Stimulated activated naive CD4-positive, alpha-beta T cell treated with Interleukin-2 at 50 U/mL for 16 hours (primary cell): ENCODE data around the gene SLAMF1.
"Not testable (repeated sequence)": the region's sequence is repeated elsewhere in the genome, so short reads cannot be mapped to it uniquely, and the experiment has no call there.

ENCODE experiments used
- DNase-seq: peaks from one replicate; lab custom pipeline; 2025; lab: John Stamatoyannopoulos, UW

SLAMF1 gene

GRCh38 chr1:160646711-160647328 lies at the start of gene SLAMF1:
Gene SLAMF1 (minus strand): TSS chr1:160647044. CDS start chr1:160646945, 99 bp downstream.
- no peak for DNase-seq

- not testable (repeated sequence) for DNase-seq
These were observed 45.5 kb upstream of the SLAMF1 start for GRCh38 chr1:160692390-160692789.

GRCh38 chr1:160685266-160685665 lies 38.4 kb upstream of the SLAMF1 start:
- no peak for DNase-seq

- no peak for DNase-seq
These were observed 36.4 kb upstream of the SLAMF1 start for GRCh38 chr1:160682983-160683865.

GRCh38 chr1:160681891-160682140 lies 35.0 kb upstream of the SLAMF1 start:
- no peak for DNase-seq

- peak; percentile 76 for DNase-seq
These were observed 34.4 kb upstream of the SLAMF1 start for GRCh38 chr1:160681066-160681890.

- no peak for DNase-seq
These were observed 33.6 kb upstream of the SLAMF1 start for GRCh38 chr1:160680399-160680798.

- no peak for DNase-seq
These were observed 33.0 kb upstream of the SLAMF1 start for GRCh38 chr1:160679893-160680292.

- DNase-seq = no peak
These were observed 30.2 kb upstream of the SLAMF1 start for GRCh38 chr1:160676869-160677597.

DNA sequence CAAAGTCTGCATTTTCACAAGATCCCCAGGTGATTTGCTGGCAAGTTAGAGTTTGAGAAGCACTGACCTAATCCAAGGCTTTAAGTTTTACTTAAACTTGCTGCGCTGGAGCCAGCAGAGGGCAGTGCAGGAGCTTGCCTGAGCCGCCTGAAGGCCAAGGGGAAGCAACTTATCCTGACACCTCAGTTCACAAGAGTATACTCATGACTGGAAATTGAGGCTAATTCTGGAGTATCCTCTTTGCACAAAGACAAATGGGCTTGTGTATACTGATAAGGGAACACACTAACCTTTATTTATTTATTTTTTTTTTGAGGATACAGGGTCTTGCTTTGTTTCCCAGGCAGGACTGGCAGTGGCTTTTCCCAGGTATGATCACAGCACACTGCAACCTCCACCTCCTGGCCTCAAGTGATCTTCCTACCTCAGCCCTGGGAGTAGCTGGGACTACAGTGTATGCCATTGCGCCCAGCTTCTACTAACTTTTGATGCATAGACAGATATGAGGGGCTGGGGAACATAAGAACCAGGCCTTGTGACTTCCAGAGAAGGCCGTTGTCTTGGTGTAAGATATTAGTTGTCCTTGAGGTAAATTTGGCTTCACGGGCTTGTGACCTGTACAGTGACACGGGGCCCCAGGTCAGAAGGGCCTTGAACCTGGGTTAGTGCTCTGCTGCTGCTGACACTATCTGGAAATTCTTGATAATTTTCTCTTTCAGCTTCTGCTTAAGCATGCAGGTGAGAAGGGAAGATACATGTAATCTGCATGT lies 29.0 kb upstream of the SLAMF1 start:
- DNase-seq = peak; percentile 70

- no peak for DNase-seq
These were observed 27.6 kb upstream of the SLAMF1 start for GRCh38 chr1:160674415-160674814.

DNA sequence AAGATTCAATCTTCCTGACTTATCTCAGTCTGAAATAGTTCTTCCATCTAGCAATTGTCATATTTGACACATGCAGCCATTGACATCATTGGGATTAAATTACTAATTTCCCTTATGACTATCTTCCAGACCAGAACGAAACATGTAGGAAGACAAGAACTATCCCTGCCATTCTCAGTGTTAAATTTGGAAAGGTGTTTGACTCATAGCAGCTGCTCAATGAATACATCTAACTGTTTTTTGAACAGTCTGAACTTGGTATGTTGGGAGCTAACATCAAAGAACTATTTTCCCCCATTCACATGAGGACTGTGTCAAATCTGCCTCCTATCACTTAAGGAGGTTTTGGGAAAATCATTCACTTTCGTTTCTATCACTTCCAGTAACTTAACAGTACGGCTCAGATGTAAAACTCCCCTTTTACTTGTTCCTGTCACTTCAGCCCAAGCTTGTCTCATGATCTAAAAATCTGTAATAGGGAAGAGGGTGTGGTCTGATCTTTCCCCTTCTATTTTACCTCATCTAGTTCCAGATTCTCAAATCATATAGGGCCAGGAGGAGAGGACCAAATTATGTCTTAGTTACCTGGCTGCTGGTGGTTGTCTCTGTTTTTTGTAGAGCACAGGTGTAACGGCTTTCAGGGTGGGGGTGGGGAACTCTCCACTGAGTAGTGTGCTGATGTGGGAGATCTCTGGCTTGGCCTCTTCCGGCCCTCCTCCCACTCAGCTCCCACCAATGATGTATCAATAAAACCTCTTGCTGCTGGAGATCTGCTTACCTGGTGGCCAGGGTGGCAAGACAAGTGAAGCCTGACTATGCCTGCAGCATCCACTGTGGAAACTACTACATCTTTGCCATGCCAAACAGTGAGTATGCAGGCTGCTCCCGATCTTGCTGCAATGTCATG lies 26.2 kb upstream of the SLAMF1 start:
- DNase-seq = peak; percentile 25

- DNase-seq = no peak
These were observed 25.0 kb upstream of the SLAMF1 start for GRCh38 chr1:160671603-160672517.

- no peak for DNase-seq
These were observed 23.9 kb upstream of the SLAMF1 start for GRCh38 chr1:160670701-160671100.

- no peak for DNase-seq
These were observed 23.0 kb upstream of the SLAMF1 start for GRCh38 chr1:160669802-160670201.

GRCh38 chr1:160669276-160669675 lies 22.4 kb upstream of the SLAMF1 start:
- DNase-seq = no peak

DNA sequence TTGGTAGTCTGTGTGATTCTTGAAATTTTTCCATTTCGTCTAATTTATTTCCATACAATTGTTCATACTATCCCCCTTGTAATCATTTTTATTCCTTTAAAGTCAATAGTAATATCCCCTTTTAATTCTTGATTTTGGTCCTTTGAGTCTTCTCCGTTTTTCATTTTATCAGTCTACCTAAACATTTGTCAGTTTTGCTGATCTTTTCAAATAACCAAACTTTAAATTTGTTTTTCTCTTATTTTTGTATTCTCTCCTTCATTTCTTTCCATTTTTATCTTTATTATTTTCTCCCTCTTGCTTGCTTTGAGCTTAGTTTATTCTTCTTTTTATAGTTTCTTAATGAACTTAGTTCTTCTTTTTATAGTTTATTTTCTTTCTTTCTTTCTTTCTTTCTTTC lies 21.1 kb upstream of the SLAMF1 start:
- no peak for DNase-seq

DNA sequence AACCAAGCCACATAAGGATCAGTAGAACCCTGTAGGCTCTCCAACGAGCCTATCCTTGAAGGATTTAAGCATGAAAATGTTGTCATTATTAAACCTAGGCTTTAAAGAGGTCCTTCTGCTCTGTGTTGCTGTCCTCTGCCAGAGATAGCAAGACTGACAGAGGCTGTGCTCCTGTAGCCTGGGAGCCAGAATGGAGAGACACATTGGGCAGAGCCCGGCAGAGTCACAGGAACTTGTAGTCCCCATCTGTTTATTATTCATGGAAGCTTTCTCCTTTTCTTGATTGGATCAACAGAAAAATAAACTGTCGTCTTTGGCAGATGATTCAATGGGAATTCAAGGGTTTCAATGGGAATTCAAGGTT lies 19.2 kb upstream of the SLAMF1 start:
- DNase-seq = no peak

- DNase-seq = no peak
These were observed 18.7 kb upstream of the SLAMF1 start for GRCh38 chr1:160665330-160666078.
